Cardiac muscle cell (in vitro differentiated cells and primary cell): ENCODE measurements around the gene PIK3CA. TPM values are rescaled to one million over a fixed set of nuclear protein-coding genes. Genes with fewer than 3 reads are reported as not detected.
"Not testable (repeated sequence)": the region's sequence is repeated elsewhere in the genome, so short reads cannot be mapped to it uniquely, and the experiment has no call there.

Source experiments
- DNase-seq, 2 donors: peaks; one replicate each; pipeline versions ENCODE4 v3.0.0 to v3.0.0-alpha.2; 2010 to 2017; ENCODE audit warnings: low read depth in 1 of 2, low spot score in 1 of 2
- H3K27ac ChIP-seq: fragments of 200-600 bp; sonication (generic); 2 replicates; pipeline ENCODE4 v1.5.1; 2016
- H3K27me3 ChIP-seq: fragments of 200-600 bp; sonication (generic); 2 replicates; pipeline ENCODE4 v1.6.0; 2016; ENCODE audit warnings: control low read depth
- H3K36me3 ChIP-seq: fragments of 200-600 bp; sonication (generic); 2 replicates; pipeline ENCODE4 v1.5.1; 2016; ENCODE audit warnings: control low read depth
- H3K4me1 ChIP-seq: fragments of 200-600 bp; sonication (generic); 2 replicates; pipeline ENCODE4 v1.8.1; 2017; ENCODE audit warnings: low read depth, mild to moderate bottlenecking, mixed run types
- H3K4me3 ChIP-seq: fragments of 200-600 bp; sonication (generic); 2 replicates; pipeline ENCODE4 v1.5.1; 2016; ENCODE audit warnings: mild to moderate bottlenecking
- H3K9me3 ChIP-seq: fragments of 200-600 bp; sonication (generic); 2 replicates; pipeline ENCODE4 v1.5.1; 2017; ENCODE audit warnings: low read depth, mild to moderate bottlenecking, control low read depth
- polyA plus RNA-seq: library from polyadenylated mRNA; unstranded; fragments of >200 nt; fragmentation: Nextera tagmentation; extraction: Ambion mirVana; gene quantifications from 2 replicates; pipeline ENCODE4 v1.2.1, GENCODE V29; 2016
- total RNA-seq: library from RNA; depleted of rRNA; stranded (reverse); fragments of >200 nt; gene quantifications from 2 replicates; pipeline ENCODE4 v1.2.3, GENCODE V29; 2016
- TF ChIP-seq, protein P1 (sequence below): IDR thresholded peaks from 2 replicates; pipeline ENCODE4 v1.5.1; 2012; ENCODE audit warnings: low read depth, mild to moderate bottlenecking, low read length

Gene PIK3CA
- total and polyA plus RNA-seq, 2 experiments from 2014 or later: 6.1 to 13.0 TPM

DNA sequence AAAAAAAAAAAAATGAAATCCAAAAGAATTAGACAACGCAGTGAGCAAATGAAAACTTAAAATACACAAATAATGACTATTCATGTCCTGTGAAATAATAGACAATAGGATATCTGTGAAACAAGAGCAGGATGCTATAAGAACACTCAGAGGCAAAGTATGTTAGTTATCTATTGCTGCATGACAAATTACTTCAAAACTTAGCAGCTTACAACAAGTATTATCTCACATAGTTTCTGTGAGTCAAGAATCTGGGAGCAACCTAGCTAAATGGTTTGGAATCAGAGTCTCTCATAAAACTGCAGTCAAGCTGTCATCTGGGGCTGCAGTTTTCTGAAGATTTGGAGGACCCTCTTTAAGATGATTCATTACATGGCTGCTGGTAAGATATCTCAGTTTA is 40.1 kb upstream of the PIK3CA start:
- DNase-seq: peak in 1 of 2 donors; percentile 62
- Histone ChIP-seq H3K4me3 (no peak overlapping the region), H3K36me3 (no peaks in the 10 kb centered on the region), H3K27me3 (no peaks in the 10 kb centered on the region), H3K27ac (no peak overlapping the region), H3K9me3 (no peaks in the 10 kb centered on the region), H3K4me1 (no peaks in the 10 kb centered on the region)
- TF ChIP-seq, protein P1, sequence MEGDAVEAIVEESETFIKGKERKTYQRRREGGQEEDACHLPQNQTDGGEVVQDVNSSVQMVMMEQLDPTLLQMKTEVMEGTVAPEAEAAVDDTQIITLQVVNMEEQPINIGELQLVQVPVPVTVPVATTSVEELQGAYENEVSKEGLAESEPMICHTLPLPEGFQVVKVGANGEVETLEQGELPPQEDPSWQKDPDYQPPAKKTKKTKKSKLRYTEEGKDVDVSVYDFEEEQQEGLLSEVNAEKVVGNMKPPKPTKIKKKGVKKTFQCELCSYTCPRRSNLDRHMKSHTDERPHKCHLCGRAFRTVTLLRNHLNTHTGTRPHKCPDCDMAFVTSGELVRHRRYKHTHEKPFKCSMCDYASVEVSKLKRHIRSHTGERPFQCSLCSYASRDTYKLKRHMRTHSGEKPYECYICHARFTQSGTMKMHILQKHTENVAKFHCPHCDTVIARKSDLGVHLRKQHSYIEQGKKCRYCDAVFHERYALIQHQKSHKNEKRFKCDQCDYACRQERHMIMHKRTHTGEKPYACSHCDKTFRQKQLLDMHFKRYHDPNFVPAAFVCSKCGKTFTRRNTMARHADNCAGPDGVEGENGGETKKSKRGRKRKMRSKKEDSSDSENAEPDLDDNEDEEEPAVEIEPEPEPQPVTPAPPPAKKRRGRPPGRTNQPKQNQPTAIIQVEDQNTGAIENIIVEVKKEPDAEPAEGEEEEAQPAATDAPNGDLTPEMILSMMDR: no peak

DNA sequence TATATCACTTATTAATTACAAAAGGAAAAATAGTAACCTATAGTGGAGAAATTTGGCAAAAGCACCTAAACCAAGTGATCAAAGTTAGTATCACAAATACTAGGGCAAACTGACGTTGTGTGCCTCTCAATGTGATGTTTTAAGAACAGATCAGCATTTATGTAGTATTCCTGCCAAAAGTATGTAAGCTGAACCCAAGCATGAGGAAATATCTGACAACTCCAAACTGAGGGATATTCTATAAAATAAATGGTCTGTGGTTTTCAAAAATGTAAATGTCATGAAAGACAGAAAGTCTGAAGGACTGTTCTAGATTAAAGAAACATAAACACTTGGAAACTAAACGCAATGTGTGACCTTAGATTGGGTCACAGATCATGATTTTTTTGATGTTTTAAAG is 34.3 kb upstream of the PIK3CA start:
- no peaks in the 10 kb centered on the region for H3K36me3 ChIP-seq
- H3K4me3 ChIP-seq: no peak overlapping the region
- H3K9me3 ChIP-seq: no peaks in the 10 kb centered on the region
- TF ChIP-seq, protein P1: no peak
- no peaks in the 10 kb centered on the region for H3K4me1 ChIP-seq
- no peaks in the 10 kb centered on the region for H3K27me3 ChIP-seq
- DNase-seq: peak in 1 of 2 donors; percentile 12
- no peak overlapping the region for H3K27ac ChIP-seq

DNA sequence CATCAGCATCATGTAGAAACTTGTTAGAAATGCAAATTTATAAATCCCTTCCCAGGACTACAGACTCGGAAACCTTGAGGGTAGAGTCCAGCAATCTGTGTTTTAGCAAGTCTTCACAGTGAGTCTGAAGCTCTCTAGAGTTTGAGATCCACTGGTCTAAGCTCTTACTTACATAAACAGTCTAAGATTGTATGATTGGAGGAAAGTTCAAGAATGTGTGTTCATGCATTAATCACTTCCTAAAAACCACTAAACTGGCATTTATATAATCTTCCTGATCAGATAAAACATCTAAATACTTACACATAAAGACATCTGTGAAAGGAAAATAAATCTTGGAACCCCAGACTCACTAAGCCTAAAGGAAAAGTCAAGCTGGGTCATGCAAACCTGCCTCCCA is 32.7 kb upstream of the PIK3CA start:
- DNase-seq: peak in 1 of 2 donors; percentile 2
- H3K36me3 ChIP-seq, H3K4me3 ChIP-seq, H3K9me3 ChIP-seq, H3K4me1 ChIP-seq, H3K27ac ChIP-seq, H3K27me3 ChIP-seq: not testable (repeated sequence)

DNA sequence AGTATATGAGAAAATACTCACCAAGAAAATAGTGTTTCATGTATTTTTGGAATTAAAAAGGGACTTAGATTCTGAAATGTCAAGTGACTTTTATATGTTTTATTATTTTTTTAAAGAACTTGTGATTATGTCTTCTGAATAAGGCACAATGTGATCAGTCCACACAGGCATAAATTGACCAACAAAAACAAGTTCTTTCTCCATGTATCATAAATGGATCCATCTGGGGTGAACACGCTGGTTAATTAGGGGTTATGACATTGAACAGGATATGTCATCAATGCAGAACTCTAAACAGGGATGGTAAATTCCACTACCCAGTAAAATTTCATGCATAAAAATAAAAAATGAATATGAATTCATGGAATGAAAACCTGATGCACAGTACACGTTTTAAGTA is 31.3 kb upstream of the PIK3CA start:
- Histone ChIP-seq H3K27ac (no peak overlapping the region), H3K9me3 (no peaks in the 10 kb centered on the region), H3K36me3 (no peaks in the 10 kb centered on the region), H3K4me1 (no peaks in the 10 kb centered on the region), H3K27me3 (no peaks in the 10 kb centered on the region), H3K4me3 (no peak overlapping the region)
- no peak for DNase-seq
- TF ChIP-seq, protein P1: no peak

DNA sequence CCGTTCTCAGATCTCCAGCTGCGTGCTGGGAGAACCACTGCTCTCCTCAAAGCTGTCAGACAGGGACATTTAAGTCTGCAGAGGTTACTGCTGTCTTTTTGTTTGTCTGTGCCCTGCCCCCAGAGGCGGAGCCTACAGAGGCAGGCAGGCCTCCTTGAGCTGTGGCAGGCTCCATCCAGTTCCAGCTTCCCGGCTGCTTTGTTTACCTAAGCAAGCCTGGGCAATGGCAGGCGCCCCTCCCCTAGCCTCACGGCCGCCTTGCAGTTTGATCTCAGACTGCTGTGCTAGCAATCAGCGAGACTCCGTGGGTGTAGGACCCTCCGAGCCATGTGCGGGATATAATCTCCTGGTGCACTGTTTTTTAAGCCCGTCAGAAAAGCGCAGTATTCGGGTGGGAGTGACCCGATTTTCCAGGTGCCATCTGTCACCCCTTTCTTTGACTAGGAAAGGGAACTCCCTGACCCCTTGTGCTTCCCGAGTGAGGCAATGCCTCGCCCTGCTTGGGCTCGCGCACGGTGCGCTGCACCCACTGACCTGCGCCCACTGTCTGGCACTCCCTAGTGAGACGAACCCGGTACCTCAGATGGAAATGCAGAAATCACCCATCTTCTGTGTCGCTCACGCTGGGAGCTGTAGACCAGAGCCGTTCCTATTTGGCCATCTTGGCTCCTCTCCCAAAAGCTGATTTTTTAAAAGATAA is 15.8 kb upstream of the PIK3CA start:
- H3K36me3 ChIP-seq, H3K27me3 ChIP-seq, H3K9me3 ChIP-seq, H3K4me3 ChIP-seq, DNase-seq, H3K4me1 ChIP-seq, H3K27ac ChIP-seq: not testable (repeated sequence)

DNA sequence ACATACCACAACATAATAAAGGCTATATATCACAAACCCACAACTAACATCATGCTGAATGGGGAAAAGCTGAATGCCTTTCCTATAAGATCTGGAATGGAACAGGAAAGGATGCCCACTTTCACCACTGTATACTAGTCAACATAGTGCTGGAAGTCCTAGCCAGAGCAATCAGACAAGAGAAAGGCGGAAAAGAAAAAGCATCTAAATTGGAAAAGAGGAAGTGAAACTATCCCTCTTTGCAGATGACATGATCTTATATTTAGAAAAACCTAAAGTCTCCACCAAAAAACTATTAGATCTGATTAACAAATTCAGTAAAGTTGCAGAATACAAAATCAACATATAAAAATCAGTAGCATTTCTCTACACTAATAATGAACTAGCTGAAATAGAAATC is 14.6 kb upstream of the PIK3CA start:
- TF ChIP-seq, protein P1: no peak
- Histone ChIP-seq H3K9me3 (no peaks in the 10 kb centered on the region), H3K4me3 (no peak overlapping the region), H3K36me3 (no peaks in the 10 kb centered on the region), H3K27me3 (no peaks in the 10 kb centered on the region), H3K27ac (no peak overlapping the region), H3K4me1 (no peaks in the 10 kb centered on the region)
- DNase-seq: no peak
